GM21515 (cell line): ENCODE results near the gene PRSS1.
A peak's percentile ranks its signal among the peaks of the same experiment; 100 is the strongest.
"Not testable (repeated sequence)": the region's sequence is repeated elsewhere in the genome, so short reads cannot be mapped to it uniquely, and the experiment has no call there.

Experiments used
- ATAC-seq: cut with Tn5 transposase; IDR thresholded peaks from one replicate; pipeline ENCODE4 v1.9.1; 2021; ENCODE audit not compliant: unreplicated experiment

PRSS1 gene

DNA sequence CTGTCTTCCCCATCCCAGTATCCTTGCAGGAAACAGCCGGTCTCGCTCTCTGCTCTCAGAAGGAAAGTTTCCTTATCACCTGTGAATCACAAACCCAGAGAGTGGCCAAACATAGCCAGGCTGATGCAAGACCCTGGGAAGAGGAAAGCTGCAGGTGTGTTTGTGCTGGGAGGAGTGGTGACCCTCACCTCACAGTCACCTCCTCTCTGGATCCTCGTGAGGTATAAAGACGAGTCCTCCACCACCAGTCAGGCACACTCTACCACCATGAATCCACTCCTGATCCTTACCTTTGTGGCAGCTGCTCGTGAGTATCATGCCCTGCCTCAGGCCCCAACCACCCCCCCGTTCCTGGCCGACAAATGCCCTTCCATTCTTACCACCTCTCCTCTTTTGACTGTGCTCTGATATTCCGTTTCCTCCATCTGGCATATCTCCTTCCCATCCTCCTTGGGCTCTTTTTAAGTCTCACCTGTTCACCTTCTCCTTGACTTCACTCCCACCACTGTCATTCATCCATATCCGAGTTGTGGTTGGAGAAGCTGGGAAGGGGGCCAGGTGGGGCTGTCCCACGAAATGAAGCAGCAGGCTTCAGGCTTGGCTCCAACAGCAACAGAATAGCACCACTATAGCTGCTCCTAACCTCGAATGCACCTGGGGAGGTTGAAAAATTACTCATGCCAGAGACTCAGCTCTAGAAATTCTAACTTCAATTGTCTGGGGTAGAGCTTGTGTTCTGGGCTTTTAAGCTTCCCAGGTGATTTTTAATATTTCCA is at the start of gene PRSS1:
Gene PRSS1, plus strand, starts transcription at position 255 of the 776 bp plus-strand sequence. Its CDS starts 13 bp downstream, at position 268.
- no peak for ATAC-seq

DNA sequence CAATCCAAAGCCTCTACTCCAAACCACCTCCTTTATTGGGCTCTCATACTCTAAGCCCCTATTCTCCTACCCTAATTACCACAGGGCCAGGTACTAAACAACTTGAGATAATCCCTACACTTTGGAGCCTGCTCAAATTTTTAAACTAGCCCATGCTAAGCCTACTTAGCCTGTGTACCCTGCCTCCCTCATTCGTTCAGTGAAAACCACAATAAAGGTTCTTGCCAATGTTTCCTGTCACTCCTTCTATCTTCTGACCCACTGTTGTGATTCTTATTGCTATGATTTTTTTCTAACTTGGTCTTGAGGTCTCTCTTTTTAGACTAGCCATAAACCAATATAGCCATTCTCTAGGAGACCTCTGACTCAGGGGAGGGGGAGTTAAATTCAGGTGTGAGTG is 48.3 kb upstream of the PRSS1 start:
- ATAC-seq: not testable (repeated sequence)

DNA sequence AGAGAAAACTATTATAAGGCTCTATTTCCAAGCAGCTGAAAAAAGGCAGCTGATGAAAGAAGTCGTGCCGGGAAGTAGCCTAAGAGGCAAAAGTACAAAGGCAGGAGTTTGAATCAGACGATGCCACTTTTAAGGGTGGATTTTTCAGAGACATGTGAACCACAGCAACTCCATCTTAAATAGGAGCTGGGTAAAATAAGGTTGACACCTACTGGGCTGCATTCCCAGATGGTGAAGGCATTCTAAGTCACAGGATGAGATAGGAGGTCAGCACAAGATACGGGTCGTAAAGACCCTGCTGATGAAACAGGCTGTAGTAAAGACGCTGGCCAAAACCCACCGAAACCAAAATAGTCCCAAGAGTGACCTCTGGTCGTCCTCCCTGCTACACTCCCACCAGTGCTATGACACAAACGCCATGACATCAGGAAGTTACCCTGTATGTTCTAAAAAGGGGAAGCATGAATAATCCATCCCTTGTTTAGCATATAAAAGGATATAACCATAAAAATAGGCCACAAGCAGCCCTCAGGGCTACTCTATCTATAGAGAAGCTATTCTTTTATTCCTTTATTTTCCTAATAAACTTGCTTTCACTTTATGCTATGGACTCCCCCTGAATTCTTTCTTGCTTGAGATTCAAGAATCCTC is 45.5 kb upstream of the PRSS1 start:
- ATAC-seq: no peak

DNA sequence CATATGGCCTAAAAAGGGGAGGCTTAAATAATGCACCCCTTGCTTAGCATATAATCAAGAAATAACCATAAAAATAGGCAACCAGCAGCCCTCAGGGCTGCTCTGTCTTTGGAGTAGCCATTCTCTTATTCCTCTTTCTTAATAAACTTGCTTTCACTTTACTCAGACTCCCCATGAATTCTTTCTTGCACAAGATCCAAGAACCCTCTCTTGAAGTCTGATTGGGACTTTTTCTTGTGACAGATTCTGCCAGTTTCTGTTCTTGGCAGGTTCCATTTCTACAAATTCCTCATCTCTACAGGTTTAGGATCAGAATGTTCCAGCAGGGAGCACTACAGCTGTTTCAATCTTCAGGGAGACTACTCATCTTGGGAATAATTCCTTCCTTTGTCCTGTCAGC is 40.5 kb upstream of the PRSS1 start:
- ATAC-seq: not testable (repeated sequence)

- no peak for ATAC-seq
These were observed 39.4 kb upstream of the PRSS1 start for GRCh38 chr7:142709921-142710320.

GRCh38 chr7:142711196-142711595 is 38.1 kb upstream of the PRSS1 start:
- no peak for ATAC-seq

DNA sequence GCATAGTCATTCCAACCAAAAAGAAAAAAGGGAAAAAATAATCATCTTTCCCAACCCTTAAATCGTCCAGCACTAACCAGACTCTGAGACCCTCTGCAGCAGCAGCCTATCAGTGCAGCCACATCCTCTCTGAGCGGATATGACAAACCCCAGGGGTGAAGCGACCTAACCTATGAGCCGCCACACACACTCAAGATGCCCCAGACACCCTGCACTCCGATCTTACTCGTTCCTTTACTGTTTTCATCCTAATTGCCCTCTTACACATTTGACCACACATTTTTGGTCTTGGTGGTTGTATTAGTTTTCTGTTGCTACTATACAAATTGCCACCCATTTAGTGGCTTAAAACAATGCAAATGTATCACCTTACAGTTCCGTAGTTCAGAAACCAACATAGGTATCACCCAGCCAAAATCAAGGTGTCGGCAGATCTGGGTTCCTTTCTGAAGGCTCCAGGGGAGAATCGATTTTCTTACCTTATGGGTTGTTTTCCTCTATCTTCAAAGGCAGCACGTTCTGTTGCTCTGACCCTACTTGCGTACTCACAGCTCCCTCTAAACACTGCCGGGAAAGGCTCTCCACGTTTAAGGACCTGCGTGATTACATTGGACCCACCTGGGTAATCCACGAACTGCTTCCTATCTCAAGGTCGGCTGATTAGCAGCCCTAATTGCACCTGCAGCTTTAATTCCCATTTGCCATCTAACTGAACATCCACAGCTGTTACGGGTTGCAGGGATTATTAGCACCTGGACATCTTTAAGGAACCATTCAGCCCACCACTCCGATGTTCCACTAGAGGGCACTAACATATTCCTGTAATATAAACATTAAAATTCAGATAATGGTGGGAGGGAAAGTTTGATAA is 37.3 kb upstream of the PRSS1 start:
- no peak for ATAC-seq

DNA sequence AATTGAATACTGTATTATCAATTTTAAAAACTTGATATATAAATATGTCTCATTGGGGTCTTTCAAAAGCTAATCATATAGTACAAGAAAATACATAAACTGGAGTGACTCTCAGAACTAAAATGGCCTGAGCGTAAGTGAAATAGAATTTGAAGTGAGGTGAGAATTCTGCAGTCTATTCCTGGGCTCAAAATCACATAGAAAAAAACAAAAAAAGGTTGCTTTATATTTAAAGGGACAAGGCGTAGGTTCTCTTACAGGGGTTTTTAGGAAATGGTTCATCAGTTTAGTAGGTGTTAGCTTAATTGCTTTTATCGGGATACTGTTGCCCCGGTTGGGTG is 36.7 kb upstream of the PRSS1 start:
- ATAC-seq: no peak

GRCh38 chr7:142714375-142714774 is 34.9 kb upstream of the PRSS1 start:
- ATAC-seq: no peak

- no peak for ATAC-seq
These were observed 32.7 kb upstream of the PRSS1 start for GRCh38 chr7:142716596-142716995.

DNA sequence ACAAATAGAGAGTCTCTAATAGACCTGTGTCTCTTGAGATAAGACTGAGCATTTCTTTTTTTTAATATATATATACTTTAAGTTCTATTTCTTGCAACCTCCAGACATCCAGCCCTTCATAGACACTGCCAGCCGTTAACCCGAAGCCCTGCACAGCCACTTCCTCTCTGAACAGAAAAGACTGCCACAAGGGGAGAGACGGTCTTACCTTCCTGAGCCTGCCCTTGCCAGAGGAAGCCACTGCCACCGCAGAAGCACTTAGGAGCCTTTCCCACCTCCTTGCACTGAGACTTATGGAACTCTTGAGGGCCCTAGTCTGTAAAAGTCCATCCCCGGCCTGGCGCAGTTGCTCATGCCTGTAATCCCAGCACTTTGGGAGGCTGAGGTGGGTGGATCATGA is 31.8 kb upstream of the PRSS1 start:
- no peak for ATAC-seq

DNA sequence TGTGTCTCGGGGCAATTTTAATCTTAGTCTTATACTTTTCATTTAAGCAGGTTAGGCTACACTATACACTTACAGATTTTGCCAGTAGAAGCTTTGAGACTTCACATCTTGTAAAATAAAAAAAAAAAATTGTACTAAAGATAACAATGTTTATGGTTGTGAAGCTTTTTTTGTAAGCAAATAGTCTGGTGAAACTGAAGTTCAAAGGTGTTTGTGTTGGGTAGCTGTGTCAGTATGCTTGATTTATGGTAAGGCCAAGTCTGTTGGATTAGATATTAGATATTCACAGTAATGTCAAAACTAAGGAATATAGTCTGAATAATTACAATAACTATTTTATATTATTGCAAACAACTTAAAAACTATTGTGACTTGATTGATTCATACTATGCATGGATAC is 31.0 kb upstream of the PRSS1 start:
- ATAC-seq: no peak

- no peak for ATAC-seq
These were observed 29.0 kb upstream of the PRSS1 start for GRCh38 chr7:142720172-142720773.

DNA sequence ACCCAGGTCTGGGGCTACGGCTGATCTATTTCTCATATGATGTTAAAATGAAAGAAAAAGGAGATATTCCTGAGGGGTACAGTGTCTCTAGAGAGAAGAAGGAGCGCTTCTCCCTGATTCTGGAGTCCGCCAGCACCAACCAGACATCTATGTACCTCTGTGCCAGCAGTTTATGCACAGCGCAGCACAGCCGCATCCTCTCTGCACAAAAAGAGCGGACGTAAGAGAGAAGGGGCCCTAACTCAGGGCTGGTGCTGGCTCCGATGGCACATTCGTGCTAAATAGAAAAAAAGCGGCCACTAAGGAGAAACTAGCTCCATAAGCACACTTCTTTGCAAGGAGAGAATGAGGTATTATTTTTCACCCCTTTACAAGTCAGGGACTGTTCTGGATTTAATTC is 28.3 kb upstream of the PRSS1 start:
- no peak for ATAC-seq

DNA sequence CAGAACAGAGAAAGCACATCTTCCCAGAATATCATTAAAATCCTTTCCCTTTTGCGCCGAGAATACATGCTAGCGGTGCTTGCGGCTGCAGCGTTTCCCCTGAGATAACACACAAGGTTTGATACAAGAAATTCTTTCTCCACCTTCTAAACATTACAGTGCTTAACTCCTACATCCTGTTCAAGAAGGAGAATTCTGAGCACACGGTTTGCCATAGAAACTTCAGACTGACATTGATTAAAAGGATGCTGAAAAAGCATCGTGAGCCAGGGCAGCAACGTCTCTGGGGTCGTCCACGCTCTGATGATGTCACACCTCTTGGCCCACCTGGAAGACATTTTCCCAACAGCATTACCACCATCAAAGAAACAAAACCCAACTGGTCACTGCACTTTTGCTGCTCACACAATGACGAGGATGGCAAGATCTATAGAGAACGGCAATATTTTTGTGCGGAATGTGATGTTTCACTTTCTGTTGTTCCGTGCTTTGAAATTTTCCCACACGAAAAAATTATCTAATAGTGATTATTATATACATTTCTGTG is 27.0 kb upstream of the PRSS1 start:
- no peak for ATAC-seq

DNA sequence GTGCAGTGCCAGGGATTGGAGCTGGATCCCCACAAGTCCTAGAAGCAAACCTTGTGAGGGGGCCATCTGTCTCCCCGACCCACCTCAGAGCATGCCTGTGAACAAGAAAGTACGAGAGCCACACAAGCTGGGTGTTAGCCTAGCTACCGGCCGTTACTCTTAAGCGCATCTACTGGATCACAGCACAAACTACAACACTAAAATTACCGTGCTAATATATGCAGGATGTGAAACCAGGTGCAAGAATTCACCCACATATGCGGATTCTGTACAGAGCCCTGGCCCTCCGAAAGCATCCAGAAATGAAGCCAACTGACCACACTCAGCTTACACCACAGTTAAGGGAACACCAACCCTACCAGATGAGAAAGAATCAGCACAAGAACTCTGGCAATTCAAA is 16.0 kb upstream of the PRSS1 start:
- peak; percentile 97 for ATAC-seq

DNA sequence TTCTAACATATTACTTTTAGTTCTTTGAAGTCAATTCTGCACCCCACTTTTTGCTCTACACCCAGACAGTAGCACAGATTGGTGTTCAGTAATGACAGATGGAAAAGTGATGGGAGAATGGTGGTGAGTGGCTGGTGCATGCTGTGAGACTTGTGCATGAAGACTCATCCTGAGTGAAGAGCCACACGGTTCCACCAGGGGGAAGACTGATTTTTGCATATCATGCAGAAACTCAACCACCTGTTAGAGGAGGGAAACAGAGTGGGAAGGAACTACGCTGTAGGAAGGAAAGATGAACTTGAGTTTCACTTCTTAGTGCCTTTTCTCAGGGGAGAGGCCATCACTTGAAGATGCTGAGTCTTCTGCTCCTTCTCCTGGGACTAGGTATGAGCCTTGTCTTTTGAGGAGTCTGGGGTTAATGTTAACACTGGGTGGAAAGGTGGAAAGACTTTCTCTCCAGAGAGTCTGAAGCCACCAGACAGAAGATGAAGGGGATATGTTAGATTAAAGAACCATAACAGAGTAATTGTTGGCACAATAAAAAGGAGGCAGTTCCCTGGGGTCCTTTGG is 9.3 kb upstream of the PRSS1 start:
- peak; percentile 98 for ATAC-seq

GRCh38 chr7:142740786-142741185 is 8.5 kb upstream of the PRSS1 start:
- ATAC-seq: no peak

- not testable (repeated sequence) for ATAC-seq
These were observed 7.3 kb upstream of the PRSS1 start for GRCh38 chr7:142741932-142742331.

DNA sequence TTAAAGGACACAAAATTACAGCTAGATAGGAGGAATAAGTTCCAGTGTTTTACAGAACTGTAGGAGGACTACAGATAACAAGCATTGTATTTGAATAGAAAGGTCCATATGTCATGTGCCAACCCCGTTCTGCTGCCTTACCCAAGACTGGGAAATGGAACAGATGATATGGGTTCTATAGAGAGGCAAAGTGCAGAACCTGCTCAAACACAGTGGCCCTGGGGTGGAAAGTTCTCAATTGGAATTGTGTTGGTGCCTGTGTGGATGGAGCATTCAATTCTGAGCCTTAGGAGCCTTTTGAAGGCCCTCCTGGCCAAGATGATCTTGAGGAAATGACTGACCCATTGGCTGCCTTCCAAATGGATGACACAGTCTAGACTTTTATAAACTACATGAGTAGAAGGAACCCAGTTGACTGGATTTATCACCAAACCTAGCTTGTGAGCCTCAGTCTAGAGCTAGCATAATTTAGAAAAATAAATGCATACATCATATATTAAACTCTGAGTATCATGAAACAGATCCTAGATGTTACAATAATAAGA is 4.1 kb upstream of the PRSS1 start:
- ATAC-seq: no peak
